NB4 (cell line): Measurements from ENCODE around the gene ACE.

Experiments
- POLR2A ChIP-seq: IDR thresholded peaks from 2 replicates; pipeline ENCODE4 v1.6.1; 2011; ENCODE audit warnings: mild to moderate bottlenecking; ENCODE audit not compliant: insufficient read length; ENCODE audit errors: extremely low read depth
- TF ChIP-seq, protein P1 (sequence below): IDR thresholded peaks from one replicate; pipeline ENCODE4 v1.5.1; 2012; ENCODE audit warnings: low read depth, low read length

GRCh38 chr17:63534816-63535455 is 58.1 kb downstream of the ACE start:
- TF ChIP-seq, protein P1, sequence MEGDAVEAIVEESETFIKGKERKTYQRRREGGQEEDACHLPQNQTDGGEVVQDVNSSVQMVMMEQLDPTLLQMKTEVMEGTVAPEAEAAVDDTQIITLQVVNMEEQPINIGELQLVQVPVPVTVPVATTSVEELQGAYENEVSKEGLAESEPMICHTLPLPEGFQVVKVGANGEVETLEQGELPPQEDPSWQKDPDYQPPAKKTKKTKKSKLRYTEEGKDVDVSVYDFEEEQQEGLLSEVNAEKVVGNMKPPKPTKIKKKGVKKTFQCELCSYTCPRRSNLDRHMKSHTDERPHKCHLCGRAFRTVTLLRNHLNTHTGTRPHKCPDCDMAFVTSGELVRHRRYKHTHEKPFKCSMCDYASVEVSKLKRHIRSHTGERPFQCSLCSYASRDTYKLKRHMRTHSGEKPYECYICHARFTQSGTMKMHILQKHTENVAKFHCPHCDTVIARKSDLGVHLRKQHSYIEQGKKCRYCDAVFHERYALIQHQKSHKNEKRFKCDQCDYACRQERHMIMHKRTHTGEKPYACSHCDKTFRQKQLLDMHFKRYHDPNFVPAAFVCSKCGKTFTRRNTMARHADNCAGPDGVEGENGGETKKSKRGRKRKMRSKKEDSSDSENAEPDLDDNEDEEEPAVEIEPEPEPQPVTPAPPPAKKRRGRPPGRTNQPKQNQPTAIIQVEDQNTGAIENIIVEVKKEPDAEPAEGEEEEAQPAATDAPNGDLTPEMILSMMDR = no peak
- TF ChIP-seq POLR2A = no peak
